K562 (cell line): ENCODE measurements around the gene ZNF232.

Experiments used
- BRF2 ChIP-seq: IDR thresholded peaks from 3 replicates; pipeline ENCODE4 v1.6.1; 2011; ENCODE audit warnings: borderline replicate concordance, mild to moderate bottlenecking; ENCODE audit not compliant: insufficient read length, insufficient read depth
- CBX2 ChIP-seq: fragments of 200-600 bp; sonication (generic); IDR thresholded peaks from one replicate; pipeline ENCODE4 v1.6.1; 2012; ENCODE audit warnings: mild to moderate bottlenecking, low read length, inconsistent platforms; ENCODE audit not compliant: insufficient read depth, poor library complexity, severe bottlenecking
- CTCF ChIP-seq, 3 experiments: IDR thresholded peaks in 2 of 3; conservative IDR thresholded peaks in 1 of 3; 2 replicates each; pipeline ENCODE4 v1.5.1; 2011 to 2012; ENCODE audit warnings: low read length in 3 of 3, mild to moderate bottlenecking in 3 of 3, control low read depth in 2 of 3, improper control_type of control experiment in 1 of 3, inconsistent platforms in 1 of 3, low read depth in 1 of 3, mixed read lengths in 1 of 3, moderate library complexity in 1 of 3; ENCODE audit not compliant: insufficient read depth in 2 of 3
- EZH2 ChIP-seq: IDR thresholded peaks from 2 replicates; pipeline ENCODE4 v1.6.1; 2012; ENCODE audit warnings: low read depth, mild to moderate bottlenecking, inconsistent platforms, low read length, borderline replicate concordance
- GATA2 ChIP-seq: sonication (generic); formaldehyde crosslinking; IDR thresholded peaks from 2 replicates; pipeline ENCODE4 v1.4.0; 2020; ENCODE audit warnings: mild to moderate bottlenecking, missing genetic modification reagents
- GTF2F1 ChIP-seq: IDR thresholded peaks from 2 replicates; pipeline ENCODE4 v1.6.1; 2011; ENCODE audit warnings: low read depth, low read length, improper control_type of control experiment
- HIVEP1 ChIP-seq: fragments of 250-450 bp; sonication (Bioruptor Pico); IDR thresholded peaks from 2 replicates; pipeline ENCODE4 v1.4.0; 2020; ENCODE audit warnings: mild to moderate bottlenecking
- NFIC ChIP-seq: fragments of 450-650 bp; IDR thresholded peaks from 2 replicates; pipeline ENCODE4 v1.6.1; 2017; ENCODE audit warnings: mild to moderate bottlenecking, inconsistent platforms
- PHB ChIP-seq: fragments of 250-450 bp; sonication (Bioruptor Pico); IDR thresholded peaks from 2 replicates; pipeline ENCODE4 v1.5.0; 2021
- POLR2AphosphoS5 ChIP-seq: IDR thresholded peaks from 2 replicates; pipeline ENCODE4 v1.6.1; 2011; ENCODE audit warnings: mild to moderate bottlenecking, low read depth, low read length, moderate library complexity; ENCODE audit not compliant: control insufficient read depth, insufficient read depth
- RFX1 ChIP-seq: fragments of 450-650 bp; IDR thresholded peaks from 2 replicates; pipeline ENCODE4 v1.6.1; 2016; ENCODE audit warnings: mild to moderate bottlenecking, moderate library complexity
- ZNF518B ChIP-seq: fragments of 250-450 bp; sonication (Bioruptor Pico); IDR thresholded peaks from 2 replicates; pipeline ENCODE4 v1.5.0; 2021; ENCODE audit warnings: mild to moderate bottlenecking, moderate library complexity

- TF ChIP-seq PHB (CRISPR knock-in tag) (no peak), CTCF (IDR thresholded peaks at IDR 0.05 in 2 of 3, conservative IDR thresholded peaks at IDR 0.05 in 1 of 3; ENCODE audit: insufficient read depth in 2 of 3, low read depth in 1 of 3, low read length in 3 of 3) (no peak), ZNF518B (CRISPR knock-in tag) (no peak), HIVEP1 (CRISPR knock-in tag) (no peak), CBX2 (no peak), GATA2 (CRISPR knock-in tag) (no peak), POLR2AphosphoS5 (no peak), EZH2 (no peak), BRF2 (no peak), NFIC (no peak), GTF2F1 (no peak), RFX1 (no peak)
These were observed 4.3 kb upstream of the ZNF232 start, which contains the start of gene USP6 for GRCh38 chr17:5115673-5116651.
